Bronchial epithelial cell (primary cell): ENCODE measurements around the gene BLVRB. TPM values are rescaled to one million over a fixed set of nuclear protein-coding genes. Genes with fewer than 3 reads are reported as not detected.

ENCODE experiments used
- DNase-seq: peaks from one replicate; pipeline ENCODE4 v3.0.0-alpha.2; 2010; ENCODE audit warnings: low read depth
- FAIRE-seq: peaks from 2 replicates; lab custom pipeline; 2011; peaks lifted over from hg19 to GRCh38; lab: Jason Lieb, UNC
- H3K27me3 ChIP-seq: 2 replicates; pipeline ENCODE4 v1.5.1; 2011; ENCODE audit warnings: low read length; ENCODE audit not compliant: control insufficient read depth, insufficient read depth
- H3K36me3 ChIP-seq: 2 replicates; pipeline ENCODE4 v1.5.1; 2011; ENCODE audit warnings: low read length; ENCODE audit not compliant: control insufficient read depth, insufficient read depth
- H3K4me3 ChIP-seq: 2 replicates; pipeline ENCODE4 v1.5.1; 2011; ENCODE audit warnings: mild to moderate bottlenecking, low read depth, low read length, control low read depth
- total RNA-seq: library from RNA; depleted of rRNA; stranded (reverse); fragments of >200 nt; gene quantifications from 2 replicates; pipeline ENCODE4 v1.2.1, GENCODE V29; 2014
- TF ChIP-seq, protein P1 (sequence below): IDR thresholded peaks from 2 replicates; pipeline ENCODE4 v1.5.1; 2011; ENCODE audit warnings: mild to moderate bottlenecking, moderate library complexity, low read length, control low read depth, inconsistent platforms; ENCODE audit not compliant: insufficient read depth, severe bottlenecking

BLVRB gene
- total RNA-seq, 1 donor from 2014 or later, result 682 TPM

DNA sequence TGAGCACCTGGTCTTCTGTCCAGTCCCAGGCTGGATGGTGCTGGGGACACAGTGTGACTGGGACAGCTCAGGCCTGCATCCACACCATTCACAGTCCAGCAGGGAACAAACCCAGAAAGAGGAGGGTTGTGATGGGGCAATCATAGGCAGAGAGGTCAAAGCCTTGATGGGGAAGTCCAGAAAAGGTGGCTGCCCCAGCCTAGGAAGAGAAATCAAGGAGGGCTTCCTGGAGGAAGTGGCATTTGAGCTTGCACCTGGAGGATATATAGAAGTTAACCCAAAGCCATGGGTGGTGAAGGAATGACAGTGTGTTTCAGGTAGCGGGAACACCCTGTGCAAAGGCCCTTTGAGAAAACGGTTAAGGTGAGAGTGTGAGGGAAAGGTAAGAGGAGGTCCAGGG, 49.8 kb downstream of the BLVRB start:
- DNase-seq, result no peak
- FAIRE-seq, result no peak
- H3K27me3 ChIP-seq, result no peaks in the 10 kb centered on the region
- no peak overlapping the region for H3K4me3 ChIP-seq
- TF ChIP-seq, protein P1, sequence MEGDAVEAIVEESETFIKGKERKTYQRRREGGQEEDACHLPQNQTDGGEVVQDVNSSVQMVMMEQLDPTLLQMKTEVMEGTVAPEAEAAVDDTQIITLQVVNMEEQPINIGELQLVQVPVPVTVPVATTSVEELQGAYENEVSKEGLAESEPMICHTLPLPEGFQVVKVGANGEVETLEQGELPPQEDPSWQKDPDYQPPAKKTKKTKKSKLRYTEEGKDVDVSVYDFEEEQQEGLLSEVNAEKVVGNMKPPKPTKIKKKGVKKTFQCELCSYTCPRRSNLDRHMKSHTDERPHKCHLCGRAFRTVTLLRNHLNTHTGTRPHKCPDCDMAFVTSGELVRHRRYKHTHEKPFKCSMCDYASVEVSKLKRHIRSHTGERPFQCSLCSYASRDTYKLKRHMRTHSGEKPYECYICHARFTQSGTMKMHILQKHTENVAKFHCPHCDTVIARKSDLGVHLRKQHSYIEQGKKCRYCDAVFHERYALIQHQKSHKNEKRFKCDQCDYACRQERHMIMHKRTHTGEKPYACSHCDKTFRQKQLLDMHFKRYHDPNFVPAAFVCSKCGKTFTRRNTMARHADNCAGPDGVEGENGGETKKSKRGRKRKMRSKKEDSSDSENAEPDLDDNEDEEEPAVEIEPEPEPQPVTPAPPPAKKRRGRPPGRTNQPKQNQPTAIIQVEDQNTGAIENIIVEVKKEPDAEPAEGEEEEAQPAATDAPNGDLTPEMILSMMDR, result no peak
- H3K36me3 ChIP-seq, result no peaks in the 10 kb centered on the region

DNA sequence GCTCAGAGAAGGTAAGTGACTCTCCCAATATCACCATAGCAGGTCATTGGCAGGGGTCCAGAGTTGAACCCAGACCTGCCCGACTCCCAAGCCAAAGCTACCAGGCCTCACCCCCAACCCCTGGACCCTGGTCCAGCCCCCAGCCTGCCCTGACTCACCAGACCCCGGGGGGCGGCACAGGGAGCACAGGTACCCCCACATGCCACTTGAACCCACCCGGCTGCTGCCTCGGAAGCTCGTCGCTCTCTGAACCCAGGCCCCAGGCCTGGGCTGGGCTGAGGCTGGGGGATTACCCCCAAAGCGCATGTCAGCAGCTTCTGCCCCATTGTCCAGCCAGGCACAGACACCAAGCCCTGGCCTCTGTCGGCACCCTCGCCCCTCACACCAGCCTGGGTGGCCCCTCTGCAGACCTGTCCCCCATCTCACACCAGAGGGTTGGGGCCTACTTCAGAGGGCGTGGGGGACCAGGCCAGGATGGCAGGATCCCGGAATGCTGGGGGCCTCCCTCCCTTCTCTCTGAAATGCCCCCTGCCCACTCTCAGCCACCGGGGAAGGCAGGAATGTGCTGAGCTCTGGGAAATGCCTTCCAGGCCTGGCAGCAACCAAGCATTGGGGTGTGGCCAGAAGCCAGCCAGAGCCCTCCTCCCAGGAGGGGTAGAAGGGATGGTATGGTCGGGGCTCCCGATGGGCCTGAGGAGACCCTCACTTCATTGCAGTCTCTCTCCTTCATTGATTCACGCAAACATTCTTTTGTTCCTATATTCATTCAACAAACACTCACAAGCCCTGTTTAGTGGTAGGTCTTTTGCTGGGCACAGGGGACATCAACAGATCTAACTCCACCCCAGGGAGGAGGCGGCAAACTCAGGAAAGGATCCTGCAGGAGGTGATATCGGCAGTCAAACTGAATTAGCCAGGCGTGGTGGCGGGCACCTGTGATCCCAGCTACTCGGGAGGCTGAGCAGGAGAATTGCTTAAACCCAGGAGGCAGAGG, 50.7 kb downstream of the BLVRB start:
- no peaks in the 10 kb centered on the region for H3K36me3 ChIP-seq
- no peak overlapping the region for H3K4me3 ChIP-seq
- TF ChIP-seq, protein P1, result no peak
- FAIRE-seq (no peak), DNase-seq (no peak)
- H3K27me3 ChIP-seq, result no peaks in the 10 kb centered on the region

DNA sequence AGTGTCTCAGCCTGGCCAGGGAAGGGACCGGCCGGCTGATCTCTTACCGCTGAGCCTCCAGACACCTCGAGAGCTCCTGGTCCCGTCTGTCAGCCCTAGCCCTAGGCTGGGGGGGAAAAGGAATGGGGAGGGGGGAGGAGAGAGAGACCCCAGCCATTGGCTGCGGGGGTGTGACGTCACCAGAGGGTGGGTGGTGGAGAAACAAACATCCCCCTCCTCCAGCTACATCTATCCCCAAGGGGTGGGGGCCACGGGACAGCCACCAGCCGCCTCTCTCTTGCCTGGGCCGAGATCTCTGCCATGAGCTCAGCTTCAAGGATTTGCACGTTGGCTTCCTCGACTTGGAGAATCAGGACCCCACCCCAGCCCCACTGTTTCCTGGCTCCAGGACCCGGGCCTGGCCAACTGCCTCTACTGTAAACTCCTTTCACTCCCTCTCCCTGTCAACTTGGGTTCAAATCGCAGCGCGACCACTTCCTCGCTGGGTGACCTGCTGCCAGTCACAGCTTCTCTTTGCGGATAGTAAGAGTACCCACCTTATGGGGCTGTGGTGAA, 52.2 kb downstream of the BLVRB start, which contains the start of gene PRX:
TSS of gene PRX (minus strand) at position 88 of the 555 bp plus-strand sequence. CDS start 5,446 bp downstream, outside the sequence.
- TF ChIP-seq, protein P1, result no peak
- FAIRE-seq, result no peak
- DNase-seq, result no peak
- Histone ChIP-seq H3K27me3 (no peaks in the 10 kb centered on the region), H3K36me3 (no peaks in the 10 kb centered on the region), H3K4me3 (no peak within 1 kb of the TSS)

DNA sequence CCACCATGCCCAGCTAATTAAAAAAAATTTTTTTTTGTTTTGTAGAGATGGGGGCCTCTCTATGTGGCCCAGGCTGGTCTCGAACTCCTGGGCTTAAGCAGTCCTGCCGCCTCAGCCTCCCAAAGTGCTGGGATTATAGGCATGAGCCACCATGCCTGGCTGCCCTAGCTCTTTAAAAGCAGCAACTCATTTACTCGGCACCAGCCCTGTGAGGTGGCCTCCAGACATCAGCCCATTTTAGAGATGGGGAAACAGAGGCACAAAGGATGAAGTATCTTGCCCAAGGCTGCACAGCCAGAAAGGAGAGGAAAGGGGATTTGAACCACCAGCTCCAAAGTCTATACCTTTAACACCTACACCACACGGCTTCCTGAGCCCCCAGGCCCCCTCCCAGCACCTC, 52.7 kb downstream of the BLVRB start:
- TF ChIP-seq, protein P1, result no peak
- Histone ChIP-seq H3K4me3 (no peak overlapping the region), H3K27me3 (no peaks in the 10 kb centered on the region), H3K36me3 (no peaks in the 10 kb centered on the region)
- DNase-seq (no peak), FAIRE-seq (no peak)

DNA sequence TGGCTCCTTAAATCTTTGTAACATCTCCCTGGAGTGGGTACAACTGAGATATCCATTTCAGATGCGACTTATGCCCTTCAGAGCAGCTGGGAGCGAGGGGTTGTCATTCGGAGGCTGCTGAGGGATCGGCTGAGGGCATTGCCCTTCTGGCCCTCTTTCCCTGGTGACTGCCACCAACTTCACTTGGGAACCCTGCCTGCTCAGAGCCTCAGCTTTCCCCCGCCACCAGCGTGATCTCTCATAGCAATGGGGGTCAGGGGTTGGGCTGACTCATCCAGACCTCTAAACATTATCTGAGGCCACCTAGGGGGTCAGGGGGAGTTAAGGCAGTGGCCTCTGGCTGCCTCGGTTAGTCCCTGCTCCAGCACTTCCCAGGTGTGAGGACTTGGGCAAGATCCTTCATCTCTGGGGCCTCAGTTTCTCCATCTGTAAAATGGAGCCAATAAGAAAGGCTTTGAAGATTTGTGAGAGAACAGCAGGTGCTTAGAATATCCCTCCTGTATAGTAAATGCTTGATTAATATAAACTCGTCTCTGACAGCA, 53.5 kb downstream of the BLVRB start:
- H3K36me3 ChIP-seq, result no peaks in the 10 kb centered on the region
- DNase-seq (no peak), FAIRE-seq (no peak)
- TF ChIP-seq, protein P1, result no peak
- no peaks in the 10 kb centered on the region for H3K27me3 ChIP-seq
- H3K4me3 ChIP-seq, result no peak overlapping the region
